Osteoblast (primary cell): Measurements from ENCODE around the gene OGDH. TPM values are rescaled to one million over a fixed set of nuclear protein-coding genes. Genes with fewer than 3 reads are reported as not detected.
A peak's percentile ranks its signal among the peaks of the same experiment; 100 is the strongest.

ENCODE experiments used
- DNase-seq: peaks from one replicate; pipeline ENCODE4 v3.0.0; 2011; ENCODE audit warnings: low spot score, mixed read lengths; ENCODE audit not compliant: insufficient read length; ENCODE audit errors: missing footprints
- H2AFZ ChIP-seq: 2 replicates; pipeline ENCODE4 v1.6.0; 2011; ENCODE audit warnings: mild to moderate bottlenecking, low read length
- H3K27ac ChIP-seq: 2 replicates; pipeline ENCODE4 v1.5.1; 2011; ENCODE audit warnings: mild to moderate bottlenecking, low read depth, low read length, moderate library complexity
- H3K27me3 ChIP-seq: 2 replicates; pipeline ENCODE4 v1.6.0; 2012; ENCODE audit warnings: mild to moderate bottlenecking, control low read depth, inconsistent platforms, low read length, moderate library complexity; ENCODE audit not compliant: insufficient read depth
- H3K36me3 ChIP-seq: 2 replicates; pipeline ENCODE4 v1.5.1; 2011; ENCODE audit warnings: mild to moderate bottlenecking, low read length, control low read depth, moderate library complexity; ENCODE audit not compliant: insufficient read depth
- H3K4me1 ChIP-seq: 2 replicates; pipeline ENCODE4 v1.5.1; 2011; ENCODE audit warnings: mild to moderate bottlenecking, low read length, control low read depth, moderate library complexity; ENCODE audit not compliant: insufficient read depth
- H3K4me2 ChIP-seq: 2 replicates; pipeline ENCODE4 v1.6.0; 2011; ENCODE audit warnings: mild to moderate bottlenecking, low read length; ENCODE audit not compliant: insufficient read depth
- H3K4me3 ChIP-seq: fragments of 200-600 bp; sonication (generic); 3 replicates; pipeline ENCODE4 v1.5.1; 2012; ENCODE audit warnings: mild to moderate bottlenecking, low read length, inconsistent platforms; ENCODE audit not compliant: insufficient read depth
- H3K79me2 ChIP-seq: 2 replicates; pipeline ENCODE4 v1.6.0; 2012; ENCODE audit warnings: mild to moderate bottlenecking, low read length, control low read depth, inconsistent platforms; ENCODE audit not compliant: insufficient read depth
- H3K9me3 ChIP-seq: 2 replicates; pipeline ENCODE4 v1.5.1; 2011; ENCODE audit warnings: low read depth, low read length, control low read depth
- H4K20me1 ChIP-seq: 2 replicates; pipeline ENCODE4 v1.6.0; 2012; ENCODE audit warnings: mild to moderate bottlenecking, low read length, control low read depth; ENCODE audit not compliant: insufficient read depth
- CTCF ChIP-seq: IDR thresholded peaks from 2 replicates; pipeline ENCODE4 v1.5.1; 2011; ENCODE audit warnings: mild to moderate bottlenecking, low read depth, low read length, moderate library complexity; ENCODE audit errors: extremely low read depth
- total RNA-seq: library from RNA; depleted of rRNA; stranded (reverse); fragments of >200 nt; gene quantifications from 2 replicates; pipeline ENCODE4 v1.2.3, GENCODE V29; 2012

OGDH gene
- total RNA-seq, 1 donor = 64.4 TPM

GRCh38 chr7:44621034-44621749 lies 14.8 kb downstream of the OGDH start:
- H3K27ac ChIP-seq = peak overlapping the region; percentile 42
- no peaks in the 10 kb centered on the region for H3K9me3 ChIP-seq
- H3K27me3 ChIP-seq = no peaks in the 10 kb centered on the region
- peaks cover 94% of the 10 kb centered on the region for H3K79me2 ChIP-seq
- H4K20me1 ChIP-seq = peaks cover 8% of the 10 kb centered on the region
- peaks cover 29% of the 10 kb centered on the region for H3K4me1 ChIP-seq
- no peak overlapping the region for H2AFZ ChIP-seq
- H3K4me3 ChIP-seq = no peak overlapping the region
- no peak overlapping the region for H3K4me2 ChIP-seq
- no peak for TF ChIP-seq CTCF
- DNase-seq = peak; percentile 57
- peaks cover 19% of the 10 kb centered on the region for H3K36me3 ChIP-seq

GRCh38 chr7:44621750-44622103 lies 15.3 kb downstream of the OGDH start:
- H3K36me3 ChIP-seq = peaks cover 22% of the 10 kb centered on the region
- DNase-seq = no peak
- no peaks in the 10 kb centered on the region for H3K27me3 ChIP-seq
- H3K27ac ChIP-seq = no peak overlapping the region
- TF ChIP-seq CTCF = no peak
- peaks cover 8% of the 10 kb centered on the region for H4K20me1 ChIP-seq
- peaks cover 97% of the 10 kb centered on the region for H3K79me2 ChIP-seq
- no peak overlapping the region for H3K4me2 ChIP-seq
- H3K4me1 ChIP-seq = peaks cover 29% of the 10 kb centered on the region
- no peak overlapping the region for H3K4me3 ChIP-seq
- H2AFZ ChIP-seq = no peak overlapping the region
- H3K9me3 ChIP-seq = no peaks in the 10 kb centered on the region

GRCh38 chr7:44622342-44623151 lies 16.1 kb downstream of the OGDH start:
- H3K27ac ChIP-seq = peak overlapping the region; percentile 17
- DNase-seq = no peak
- peaks cover 22% of the 10 kb centered on the region for H3K4me1 ChIP-seq
- H3K79me2 ChIP-seq = peaks cover 91% of the 10 kb centered on the region
- no peaks in the 10 kb centered on the region for H3K9me3 ChIP-seq
- peaks cover 8% of the 10 kb centered on the region for H4K20me1 ChIP-seq
- H3K27me3 ChIP-seq = no peaks in the 10 kb centered on the region
- TF ChIP-seq CTCF = no peak
- H2AFZ ChIP-seq = no peak overlapping the region
- H3K36me3 ChIP-seq = peaks cover 22% of the 10 kb centered on the region
- peak overlapping the region; percentile 53 for H3K4me2 ChIP-seq
- no peak overlapping the region for H3K4me3 ChIP-seq

GRCh38 chr7:44624318-44624717 lies 17.9 kb downstream of the OGDH start:
- peaks cover 81% of the 10 kb centered on the region for H3K79me2 ChIP-seq

More at GRCh38 chr7:44624318-44624717, 17.9 kb downstream of the OGDH start:
- Histone ChIP-seq H3K36me3 (peaks cover 25% of the 10 kb centered on the region), H3K4me2 (no peak overlapping the region), H3K4me1 (peaks cover 14% of the 10 kb centered on the region), H3K9me3 (no peaks in the 10 kb centered on the region), H3K4me3 (no peak overlapping the region), H4K20me1 (peaks cover 8% of the 10 kb centered on the region), H3K27ac (no peak overlapping the region), H2AFZ (no peak overlapping the region), H3K27me3 (no peaks in the 10 kb centered on the region)
- no peak for TF ChIP-seq CTCF
- DNase-seq = no peak
